IMR-90 (cell line): ENCODE results near the gene NT5M. TPM values are rescaled to one million over a fixed set of nuclear protein-coding genes. Genes with fewer than 3 reads are reported as not detected.
A peak's percentile ranks its signal among the peaks of the same experiment; 100 is the strongest.

Source experiments
- ATAC-seq: fragments of 200-7000 bp; cut with Tn5 transposase; 2 replicates; pipeline ENCODE4 v1.9.1; 2020; ENCODE audit warnings: low read depth, mild to moderate bottlenecking, moderate library complexity
- BruUV-seq: library from RNA; stranded (reverse); fragments of 400-500 nt; replicated peaks from 2 replicates; lab custom pipeline; 2021; lab: Mats Ljungman, UMichigan
- CTCF ChIA-PET: fragments of 300-600 bp; formaldehyde crosslinking; extraction: SDS; loops from one replicate; lab custom pipeline; 2021; ENCODE audit warnings: antibody characterized with exemption; lab: Yijun Ruan, JAX
- POLR2A ChIA-PET: fragments of 300-600 bp; sonication (Branson Sonifier 250); formaldehyde crosslinking; loops from one replicate; lab custom pipeline; 2022; ENCODE audit warnings: antibody characterized with exemption; ENCODE audit not compliant: unreplicated experiment; lab: Charles Lee
- DNase-seq: peaks from one replicate; pipeline ENCODE4 v3.0.0; 2013
- H2AFZ ChIP-seq: replicated peaks from 2 replicates; pipeline ENCODE3; 2013; ENCODE audit warnings: low read length, mild to moderate bottlenecking; ENCODE audit not compliant: poor library complexity
- H2AK5ac ChIP-seq: 2 replicates; pipeline ENCODE4 v1.6.1; 2013; ENCODE audit warnings: low read depth, low read length, inconsistent platforms
- H2AK9ac ChIP-seq: replicated peaks from 2 replicates; pipeline ENCODE3; 2013; ENCODE audit warnings: mild to moderate bottlenecking, low read depth, low read length, moderate library complexity; ENCODE audit not compliant: poor library complexity
- H2BK120ac ChIP-seq: 2 replicates; pipeline ENCODE4 v1.6.1; 2013; ENCODE audit warnings: low read depth, low read length, inconsistent platforms
- H2BK15ac ChIP-seq: 3 replicates; pipeline ENCODE4 v1.6.1; 2013; ENCODE audit warnings: low read depth, low read length, inconsistent platforms
- H2BK20ac ChIP-seq: 2 replicates; pipeline ENCODE4 v1.6.1; 2013; ENCODE audit warnings: low read depth, mild to moderate bottlenecking, inconsistent platforms, low read length, moderate library complexity
- H2BK5ac ChIP-seq: 2 replicates; pipeline ENCODE4 v1.6.1; 2013; ENCODE audit warnings: mild to moderate bottlenecking, low read depth, low read length, inconsistent platforms; ENCODE audit not compliant: poor library complexity, severe bottlenecking
- H3K14ac ChIP-seq: replicated peaks from 2 replicates; pipeline ENCODE4 v1.6.1; 2013; ENCODE audit warnings: low read depth, low read length, inconsistent platforms
- H3K18ac ChIP-seq: 2 replicates; pipeline ENCODE4 v1.6.1; 2013; ENCODE audit warnings: low read depth, low read length, control low read depth
- H3K23ac ChIP-seq: 2 replicates; pipeline ENCODE4 v1.6.1; 2013; ENCODE audit warnings: low read depth, low read length, inconsistent platforms
- H3K27ac ChIP-seq: 2 replicates; pipeline ENCODE4 v1.5.1; 2013; ENCODE audit warnings: mild to moderate bottlenecking, control low read depth, low read length; ENCODE audit not compliant: insufficient read depth
- H3K27me3 ChIP-seq: 2 replicates; pipeline ENCODE4 v1.6.1; 2013; ENCODE audit warnings: low read length; ENCODE audit not compliant: control insufficient read depth, insufficient read depth
- H3K36me3 ChIP-seq: 2 replicates; pipeline ENCODE4 v1.6.1; 2013; ENCODE audit warnings: low read length, mixed read lengths; ENCODE audit not compliant: control insufficient read depth, insufficient read depth
- H3K4ac ChIP-seq: 2 replicates; pipeline ENCODE4 v1.6.1; 2013; ENCODE audit warnings: low read depth, low read length, inconsistent platforms
- H3K4me1 ChIP-seq: 2 replicates; pipeline ENCODE4 v1.6.1; 2013; ENCODE audit warnings: low read length, mixed read lengths; ENCODE audit not compliant: control insufficient read depth, insufficient read depth
- H3K4me2 ChIP-seq: 2 replicates; pipeline ENCODE4 v1.6.1; 2013; ENCODE audit warnings: low read depth, mild to moderate bottlenecking, control low read depth, low read length, moderate library complexity
- H3K4me3 ChIP-seq: 2 replicates; pipeline ENCODE4 v1.5.1; 2013; ENCODE audit warnings: low read depth, mild to moderate bottlenecking, control low read depth, low read length, moderate library complexity; ENCODE audit not compliant: insufficient read depth
- H3K56ac ChIP-seq: 2 replicates; pipeline ENCODE4 v1.6.1; 2013; ENCODE audit warnings: low read length, inconsistent platforms; ENCODE audit not compliant: insufficient read depth; ENCODE audit errors: extremely low read depth
- H3K79me1 ChIP-seq, 2 experiments: 2 replicates each; pipeline ENCODE4 v1.6.1; 2013; ENCODE audit warnings: low read length in 2 of 2, inconsistent platforms in 1 of 2, low read depth in 1 of 2
- H3K9ac ChIP-seq: 2 replicates; pipeline ENCODE4 v1.6.1; 2013; ENCODE audit warnings: low read depth, low read length, control low read depth
- H3K9me1 ChIP-seq: 2 replicates; pipeline ENCODE4 v1.6.1; 2013; ENCODE audit warnings: low read length, inconsistent platforms; ENCODE audit not compliant: insufficient read depth
- H3K9me3 ChIP-seq: 2 replicates; pipeline ENCODE4 v1.6.1; 2013; ENCODE audit warnings: low read length; ENCODE audit not compliant: control insufficient read depth, insufficient read depth
- H4K20me1 ChIP-seq: 2 replicates; pipeline ENCODE4 v1.6.1; 2013; ENCODE audit warnings: low read length, inconsistent platforms; ENCODE audit not compliant: insufficient read depth
- H4K5ac ChIP-seq: 2 replicates; pipeline ENCODE4 v1.6.1; 2013; ENCODE audit warnings: mild to moderate bottlenecking, low read depth, low read length, control low read depth
- H4K8ac ChIP-seq, 2 experiments: 2 replicates each; pipeline ENCODE4 v1.6.1; 2013; ENCODE audit warnings: low read depth in 2 of 2, low read length in 2 of 2, control low read depth in 1 of 2, inconsistent platforms in 1 of 2
- H4K91ac ChIP-seq: 2 replicates; pipeline ENCODE4 v1.6.1; 2013; ENCODE audit warnings: low read depth, low read length, inconsistent platforms; ENCODE audit not compliant: insufficient read depth
- BHLHE40 ChIP-seq: fragments of 150-350 bp; IDR thresholded peaks from 2 replicates; pipeline ENCODE4 v1.6.1; 2016; ENCODE audit warnings: mild to moderate bottlenecking, low read depth, low read length
- MAFK ChIP-seq: IDR thresholded peaks from 2 replicates; pipeline ENCODE4 v1.6.1; 2012; ENCODE audit warnings: low read depth, low read length, improper control_type of control experiment
- MAZ ChIP-seq: IDR thresholded peaks from 2 replicates; pipeline ENCODE4 v1.6.1; 2012; ENCODE audit warnings: low read depth, mild to moderate bottlenecking, low read length, improper control_type of control experiment, moderate library complexity, borderline replicate concordance
- MXI1 ChIP-seq: IDR thresholded peaks from 2 replicates; pipeline ENCODE4 v1.6.1; 2012; ENCODE audit warnings: low read depth, mild to moderate bottlenecking, low read length, moderate library complexity, borderline replicate concordance
- NFE2L2 ChIP-seq: fragments of 150-350 bp; IDR thresholded peaks from 2 replicates; pipeline ENCODE4 v1.6.1; 2016; ENCODE audit warnings: low read depth, mild to moderate bottlenecking, low read length
- POLR2A ChIP-seq: IDR thresholded peaks from 2 replicates; pipeline ENCODE4 v1.6.1; 2012; ENCODE audit warnings: mild to moderate bottlenecking, low read depth, low read length
- RAD21 ChIP-seq: IDR thresholded peaks from 2 replicates; pipeline ENCODE4 v1.6.1; 2012; ENCODE audit warnings: low read length, improper control_type of control experiment
- RCOR1 ChIP-seq: IDR thresholded peaks from 2 replicates; pipeline ENCODE4 v1.6.1; 2012; ENCODE audit warnings: mild to moderate bottlenecking, low read length, improper control_type of control experiment; ENCODE audit not compliant: insufficient replicate concordance
- WGBS, 2 experiments: methylation state at CpG; one replicate each; pipeline versions ENCODE4 v1.1.5 to v1.1.7; 2013; ENCODE audit warnings: missing lambda C conversion rate in 2 of 2; ENCODE audit not compliant: insufficient read length in 1 of 2; ENCODE audit errors: extremely low coverage in 2 of 2; 5-methylcytosine and 5-hydroxymethylcytosine counted together
- dilution Hi-C: fragments of 300-500 bp; cut with HindIII; formaldehyde crosslinking; loops from one replicate; pipeline ENCODE4 v1.14.3; 2018; ENCODE audit warnings: low sequenced_read_pairs; ENCODE audit not compliant: unreplicated experiment
- in situ Hi-C: fragments of 300-500 bp; cut with MboI; formaldehyde crosslinking; loops from 3 replicates; pipeline ENCODE4 v1.14.3; 2019; ENCODE audit warnings: low sequenced_read_pairs, inconsistent platforms, mixed read lengths
- intact Hi-C: fragments of 100-400 bp; cut with micrococcal nuclease; formaldehyde crosslinking; loops from 2 replicates; pipeline ENCODE4 v1.10.0; 2022
- polyA plus RNA-seq, 3 experiments: library from polyadenylated mRNA; depleted of rRNA; stranded (reverse); fragments of >200 nt; gene quantifications; 2 replicates each; pipeline ENCODE4 v1.2.3, GENCODE V29; 2012; ENCODE audit warnings: low replicate concordance in 1 of 3
- total RNA-seq: library from RNA; depleted of rRNA; stranded (reverse); fragments of >200 nt; gene quantifications from 2 replicates; pipeline ENCODE4 v1.2.3, GENCODE V29; 2012
- TF ChIP-seq, protein P1 (sequence below): fragments of 150-350 bp; IDR thresholded peaks from 2 replicates; pipeline ENCODE4 v1.6.1; 2017; ENCODE audit warnings: mild to moderate bottlenecking, antibody characterized with exemption, low read length, low read depth
- TF ChIP-seq, protein P2 (sequence below): conservative IDR thresholded peaks from 2 replicates; pipeline ENCODE4 v1.5.1; 2012; ENCODE audit warnings: mild to moderate bottlenecking, low read depth, low read length, improper control_type of control experiment
- TF ChIP-seq, protein P3 (sequence below): fragments of 150-350 bp; IDR thresholded peaks from 2 replicates; pipeline ENCODE4 v1.6.1; 2016; ENCODE audit warnings: low read depth, mild to moderate bottlenecking, low read length, moderate library complexity, borderline replicate concordance

Gene NT5M
- total and polyA plus RNA-seq, 2 of the 4 experiments (the other 2 are of a cell fraction), result 0.18 to 0.32 TPM

DNA sequence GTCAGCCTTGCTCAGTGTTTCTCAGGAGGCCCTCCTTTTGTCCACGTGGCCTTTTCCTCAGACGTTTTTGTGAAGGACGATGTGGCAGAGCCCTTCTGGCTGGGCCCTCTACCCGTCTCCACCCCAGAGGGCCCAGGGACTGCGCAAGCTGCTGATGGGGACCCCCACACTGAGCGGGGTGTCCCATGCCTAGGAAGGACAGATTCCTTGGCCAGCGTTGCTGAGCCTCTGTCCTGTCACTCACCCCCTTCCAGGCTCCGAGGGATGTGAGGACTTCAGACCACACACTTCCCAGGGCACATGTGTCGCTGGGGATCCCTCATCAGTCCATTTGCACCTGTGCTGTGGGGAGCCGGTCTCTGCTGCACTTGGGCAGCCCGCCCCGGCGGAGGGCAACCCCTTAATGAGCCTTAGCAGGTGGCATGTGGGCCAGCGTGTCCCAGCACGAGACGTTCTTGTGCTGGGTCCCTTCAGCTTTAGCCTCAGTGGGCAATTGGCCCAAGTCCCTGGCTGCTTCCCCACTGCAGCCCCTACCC is 48.3 kb downstream of the NT5M start (continued):
- TF ChIP-seq BHLHE40, result no peak

DNA sequence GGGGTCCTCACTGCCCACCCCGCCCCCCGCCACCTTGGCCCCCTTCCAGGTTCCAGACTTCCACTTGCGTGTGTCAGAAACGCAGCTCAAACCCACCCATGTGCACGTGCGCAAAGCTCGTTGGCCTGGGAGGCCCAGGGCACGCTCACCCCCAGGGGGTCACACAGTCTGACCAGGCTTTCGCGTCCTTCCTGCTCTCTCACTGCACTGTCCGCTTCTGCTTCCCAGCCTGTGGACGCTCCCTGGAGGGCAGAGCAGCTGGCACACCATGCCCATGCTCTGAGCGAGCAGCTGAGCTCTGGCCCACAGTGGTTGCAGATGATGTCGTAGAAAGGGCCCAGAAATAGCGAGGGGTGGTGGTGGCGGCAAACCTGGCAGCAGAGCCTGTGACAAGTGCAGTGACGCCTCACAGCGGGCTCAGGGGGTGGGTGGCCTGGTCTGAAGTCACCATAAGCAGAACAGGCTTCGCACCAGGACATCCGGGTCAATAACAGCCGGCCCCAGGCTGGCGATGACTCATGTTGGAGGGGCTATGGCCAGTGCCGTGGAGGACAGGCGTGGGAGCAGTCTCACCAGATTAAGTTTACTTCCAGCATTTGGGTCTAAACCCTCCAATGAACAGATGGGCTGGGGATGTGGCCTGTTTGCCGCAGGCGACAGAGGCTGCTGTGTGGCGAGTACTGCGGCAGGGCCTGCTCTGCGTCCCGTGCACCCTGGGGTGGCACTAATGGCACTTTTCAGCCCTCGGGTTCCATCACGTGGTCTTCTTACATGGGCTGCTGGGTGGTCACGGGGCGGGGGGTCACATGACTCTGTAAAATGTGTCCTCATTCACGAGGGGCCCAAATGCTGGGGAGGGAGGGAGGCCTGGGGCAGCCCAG is 49.0 kb downstream of the NT5M start:
- no peak overlapping the region for H3K4ac ChIP-seq
- H2AK9ac ChIP-seq, result peak overlapping the region; percentile 74
- intact Hi-C loops, result loop anchor here (10.0 kb wide), 2 partner anchors 393 to 683 kb away; partner anchors contain the start of genes ATPAF2 and GID4
- CTCF ChIA-PET, result no interaction called here
- H2BK20ac ChIP-seq, result no peak overlapping the region
- no peak overlapping the region for H3K4me2 ChIP-seq
- H3K36me3 ChIP-seq, result no peaks in the 10 kb centered on the region
- in situ Hi-C loops, result loop anchor here (25.0 kb wide), 1 partner anchor 535 kb away; no protein-coding TSS in a partner anchor
- H3K79me1 ChIP-seq, result no peaks in the 10 kb centered on the region
- POLR2A ChIA-PET, result no interaction called here
- H3K4me1 ChIP-seq, result peaks cover 5% of the 10 kb centered on the region
- H3K27ac ChIP-seq, result no peak overlapping the region
- no peak overlapping the region for H2BK15ac ChIP-seq
- dilution Hi-C loops, result no loop called here
- H3K27me3 ChIP-seq, result peaks cover 8% of the 10 kb centered on the region; the same call in 1 of the 2 replicates
- no peaks in the 10 kb centered on the region; the same call in 1 of the 2 replicates for H4K20me1 ChIP-seq
- WGBS, 2 experiments, result 69% methylated on average over 17 of the region's 35 CpGs; no CpG with 5 or more reads in 1 of the 2 experiments
- no peak overlapping the region for H4K91ac ChIP-seq
- no TSS peak for BruUV-seq
- no peak overlapping the region for H2AK5ac ChIP-seq
- no peak overlapping the region for H3K56ac ChIP-seq
- H2AFZ ChIP-seq, result peak overlapping the region; percentile 79
- no peak overlapping the region for H4K8ac ChIP-seq
- no peak overlapping the region for H4K5ac ChIP-seq
- H3K18ac ChIP-seq, result no peak overlapping the region
- no peak overlapping the region for H2BK120ac ChIP-seq
- H3K9me3 ChIP-seq, result no peaks in the 10 kb centered on the region
- no peak overlapping the region for H3K4me3 ChIP-seq
- no peak overlapping the region for H3K14ac ChIP-seq
- DNase-seq, result peak; percentile 48
- H3K23ac ChIP-seq, result no peak overlapping the region
- no peaks in the 10 kb centered on the region for H3K9me1 ChIP-seq
- no peak for ATAC-seq
- no peak overlapping the region for H2BK5ac ChIP-seq
- no peak overlapping the region for H3K9ac ChIP-seq
- TF ChIP-seq MAZ (peak; percentile 19; the same call in 1 of the 2 replicates), BHLHE40 (no peak), RCOR1 (no peak), MAFK (no peak), MXI1 (no peak), NFE2L2 (no peak), RAD21 (no peak), POLR2A (peak; percentile 59)
- TF ChIP-seq, protein P1, sequence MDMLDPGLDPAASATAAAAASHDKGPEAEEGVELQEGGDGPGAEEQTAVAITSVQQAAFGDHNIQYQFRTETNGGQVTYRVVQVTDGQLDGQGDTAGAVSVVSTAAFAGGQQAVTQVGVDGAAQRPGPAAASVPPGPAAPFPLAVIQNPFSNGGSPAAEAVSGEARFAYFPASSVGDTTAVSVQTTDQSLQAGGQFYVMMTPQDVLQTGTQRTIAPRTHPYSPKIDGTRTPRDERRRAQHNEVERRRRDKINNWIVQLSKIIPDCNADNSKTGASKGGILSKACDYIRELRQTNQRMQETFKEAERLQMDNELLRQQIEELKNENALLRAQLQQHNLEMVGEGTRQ, result peak; percentile 60; the same call in 1 of the 2 replicates
- TF ChIP-seq, protein P2, sequence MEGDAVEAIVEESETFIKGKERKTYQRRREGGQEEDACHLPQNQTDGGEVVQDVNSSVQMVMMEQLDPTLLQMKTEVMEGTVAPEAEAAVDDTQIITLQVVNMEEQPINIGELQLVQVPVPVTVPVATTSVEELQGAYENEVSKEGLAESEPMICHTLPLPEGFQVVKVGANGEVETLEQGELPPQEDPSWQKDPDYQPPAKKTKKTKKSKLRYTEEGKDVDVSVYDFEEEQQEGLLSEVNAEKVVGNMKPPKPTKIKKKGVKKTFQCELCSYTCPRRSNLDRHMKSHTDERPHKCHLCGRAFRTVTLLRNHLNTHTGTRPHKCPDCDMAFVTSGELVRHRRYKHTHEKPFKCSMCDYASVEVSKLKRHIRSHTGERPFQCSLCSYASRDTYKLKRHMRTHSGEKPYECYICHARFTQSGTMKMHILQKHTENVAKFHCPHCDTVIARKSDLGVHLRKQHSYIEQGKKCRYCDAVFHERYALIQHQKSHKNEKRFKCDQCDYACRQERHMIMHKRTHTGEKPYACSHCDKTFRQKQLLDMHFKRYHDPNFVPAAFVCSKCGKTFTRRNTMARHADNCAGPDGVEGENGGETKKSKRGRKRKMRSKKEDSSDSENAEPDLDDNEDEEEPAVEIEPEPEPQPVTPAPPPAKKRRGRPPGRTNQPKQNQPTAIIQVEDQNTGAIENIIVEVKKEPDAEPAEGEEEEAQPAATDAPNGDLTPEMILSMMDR, result no peak
- TF ChIP-seq, protein P3, sequence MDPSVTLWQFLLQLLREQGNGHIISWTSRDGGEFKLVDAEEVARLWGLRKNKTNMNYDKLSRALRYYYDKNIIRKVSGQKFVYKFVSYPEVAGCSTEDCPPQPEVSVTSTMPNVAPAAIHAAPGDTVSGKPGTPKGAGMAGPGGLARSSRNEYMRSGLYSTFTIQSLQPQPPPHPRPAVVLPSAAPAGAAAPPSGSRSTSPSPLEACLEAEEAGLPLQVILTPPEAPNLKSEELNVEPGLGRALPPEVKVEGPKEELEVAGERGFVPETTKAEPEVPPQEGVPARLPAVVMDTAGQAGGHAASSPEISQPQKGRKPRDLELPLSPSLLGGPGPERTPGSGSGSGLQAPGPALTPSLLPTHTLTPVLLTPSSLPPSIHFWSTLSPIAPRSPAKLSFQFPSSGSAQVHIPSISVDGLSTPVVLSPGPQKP, result no peak
